Uterus (tissue), 4 donors: ENCODE measurements around the gene EYA4. TPM values are rescaled to one million over a fixed set of nuclear protein-coding genes. Genes with fewer than 3 reads are reported as not detected.
"Not testable (repeated sequence)": the region's sequence is repeated elsewhere in the genome, so short reads cannot be mapped to it uniquely, and the experiment has no call there.

Source experiments
- DNase-seq, 2 donors: peaks; one replicate each; pipeline ENCODE4 v3.0.0-alpha.2; 2019 to 2020
- H3K27ac ChIP-seq, 2 donors: fragments of 200-600 bp; sonication (generic); 1 replicate in 1 of 2; 2 replicates in 1 of 2; pipeline ENCODE4 v1.5.1; 2016 to 2018
- H3K27me3 ChIP-seq, 2 donors: fragments of 200-600 bp; sonication (generic); one replicate each; pipeline ENCODE4 v1.5.1; 2018 to 2019; ENCODE audit warnings: control low read depth in 1 of 2
- H3K36me3 ChIP-seq, 2 donors: fragments of 200-600 bp; sonication (generic); one replicate each; pipeline ENCODE4 v1.5.1; 2019; ENCODE audit warnings: control low read depth in 1 of 2
- H3K4me1 ChIP-seq, 2 donors: fragments of 200-600 bp; sonication (generic); one replicate each; pipeline ENCODE4 v1.5.1; 2018 to 2019; ENCODE audit warnings: control low read depth in 1 of 2
- H3K4me3 ChIP-seq, 2 donors: fragments of 200-600 bp; sonication (generic); 1 replicate in 1 of 2; 2 replicates in 1 of 2; pipeline ENCODE4 v1.5.1; 2018 to 2019; ENCODE audit warnings: mild to moderate bottlenecking in 1 of 2
- H3K9me3 ChIP-seq, 2 donors: fragments of 200-600 bp; sonication (generic); one replicate each; pipeline ENCODE4 v1.5.1; 2019; ENCODE audit warnings: control low read depth in 1 of 2
- CTCF ChIP-seq, 4 experiments: fragments of 200-600 bp in 2 of 4; fragments of 450-650 bp in 2 of 4; sonication (generic) in 2 of 4; IDR thresholded peaks; one replicate each; pipeline ENCODE4 v1.5.1; 2016 to 2019; ENCODE audit warnings: antibody characterized with exemption in 4 of 4, mild to moderate bottlenecking in 2 of 4, moderate library complexity in 1 of 4
- POLR2A ChIP-seq, 2 donors: fragments of 450-650 bp; IDR thresholded peaks; one replicate each; pipeline ENCODE4 v1.6.1; 2016; ENCODE audit warnings: antibody characterized with exemption in 2 of 2, mild to moderate bottlenecking in 1 of 2, moderate library complexity in 1 of 2
- intact Hi-C: fragments of 100-400 bp; cut with DNase I; formaldehyde crosslinking; loops from one replicate; pipeline ENCODE4 v1.15.1; 2023; ENCODE audit warnings: low total_unique reads
- total RNA-seq, 4 donors: library from RNA; depleted of rRNA in 3 of 4; stranded (reverse); fragments of >200 nt in 3 of 4; gene quantifications; one replicate each; pipeline versions ENCODE4 v1.1.0 to v1.2.4, GENCODE V29; 2014 to 2023
- donor health status: DM: yes; HTN: yes; CAD: no.

EYA4 gene
- total RNA-seq, 4 donors from 2014 or later, result 2.0 to 8.8 (median 8.4) TPM; not detected in 1

- Histone ChIP-seq H3K4me3 (no peak overlapping the region), H3K36me3 (no peaks in the 10 kb centered on the region), H3K27me3 (no peaks in the 10 kb centered on the region), H3K27ac (peak overlapping the region in 1 of 2 donors; percentile 25), H3K9me3 (no peaks in the 10 kb centered on the region), H3K4me1 (no peaks in the 10 kb centered on the region)
- peak; percentile 24 to 30 for DNase-seq
- intact Hi-C loops, result no loop called here
- TF ChIP-seq POLR2A (IDR thresholded peaks at IDR 0.05) (no peak), CTCF (IDR thresholded peaks at IDR 0.05) (no peak)
Observed at GRCh38 chr6:133551847-133552341, 310.7 kb downstream of the EYA4 start.

GRCh38 chr6:133553652-133554051, 312.5 kb downstream of the EYA4 start:
- no peaks in the 10 kb centered on the region for H3K4me1 ChIP-seq
- H3K4me3 ChIP-seq, result no peak overlapping the region
- TF ChIP-seq POLR2A (IDR thresholded peaks at IDR 0.05) (no peak), CTCF (IDR thresholded peaks at IDR 0.05) (peak; percentile 46 to 63 (median 53))
- no peak overlapping the region for H3K27ac ChIP-seq
- peak; percentile 23 to 40 for DNase-seq
- intact Hi-C loops, result no loop called here
- no peaks in the 10 kb centered on the region for H3K9me3 ChIP-seq
- H3K27me3 ChIP-seq, result no peaks in the 10 kb centered on the region
- no peaks in the 10 kb centered on the region for H3K36me3 ChIP-seq

- H3K4me1 ChIP-seq, H3K27me3 ChIP-seq, H3K4me3 ChIP-seq, DNase-seq, H3K9me3 ChIP-seq, H3K27ac ChIP-seq, intact Hi-C loops, H3K36me3 ChIP-seq: not testable (repeated sequence)
Observed at GRCh38 chr6:133554121-133554520, 313.0 kb downstream of the EYA4 start.

GRCh38 chr6:133555685-133556084, 314.5 kb downstream of the EYA4 start:
- intact Hi-C loops, result no loop called here
- Histone ChIP-seq H3K4me3 (no peak overlapping the region), H3K27ac (no peak overlapping the region), H3K9me3 (no peaks in the 10 kb centered on the region), H3K36me3 (no peaks in the 10 kb centered on the region), H3K4me1 (no peaks in the 10 kb centered on the region), H3K27me3 (no peaks in the 10 kb centered on the region)
- no peak for DNase-seq
- TF ChIP-seq POLR2A (IDR thresholded peaks at IDR 0.05) (no peak), CTCF (IDR thresholded peaks at IDR 0.05) (no peak)

- Histone ChIP-seq H3K9me3 (no peaks in the 10 kb centered on the region), H3K4me1 (no peaks in the 10 kb centered on the region), H3K4me3 (no peak overlapping the region), H3K36me3 (no peaks in the 10 kb centered on the region), H3K27me3 (no peaks in the 10 kb centered on the region), H3K27ac (no peak overlapping the region)
- TF ChIP-seq CTCF (IDR thresholded peaks at IDR 0.05) (no peak), POLR2A (IDR thresholded peaks at IDR 0.05) (no peak)
- intact Hi-C loops, result no loop called here
- DNase-seq, result no peak
Observed at GRCh38 chr6:133559926-133560325, 318.8 kb downstream of the EYA4 start.

- no peaks in the 10 kb centered on the region for H3K9me3 ChIP-seq
- H3K27ac ChIP-seq, result no peak overlapping the region
- H3K4me1 ChIP-seq, result no peaks in the 10 kb centered on the region
- TF ChIP-seq POLR2A (IDR thresholded peaks at IDR 0.05) (no peak), CTCF (IDR thresholded peaks at IDR 0.05) (no peak)
- H3K4me3 ChIP-seq, result no peak overlapping the region
- no peak for DNase-seq
- H3K36me3 ChIP-seq, result no peaks in the 10 kb centered on the region
- H3K27me3 ChIP-seq, result no peaks in the 10 kb centered on the region
- intact Hi-C loops, result loop anchor here (5.0 kb wide), 1 partner anchor 350 kb away; no protein-coding TSS in a partner anchor
Observed at GRCh38 chr6:133567636-133568035, 326.5 kb downstream of the EYA4 start.
